HepG2 (cell line): Measurements from ENCODE around the gene IGFL1. TPM values are rescaled to one million over a fixed set of nuclear protein-coding genes. Genes with fewer than 3 reads are reported as not detected.

Experiments
- ATAC-seq: fragments of 200-7000 bp; cut with Tn5 transposase; 3 replicates; pipeline ENCODE4 v1.9.1; 2020; ENCODE audit warnings: mild to moderate bottlenecking, moderate library complexity
- BruUV-seq: library from RNA; stranded (reverse); fragments of 400-500 nt; replicated peaks from 2 replicates; lab custom pipeline; 2021; lab: Mats Ljungman, UMichigan
- CTCF ChIA-PET: fragments of 300-600 bp; formaldehyde crosslinking; extraction: SDS; loops from one replicate; lab custom pipeline; 2021; ENCODE audit warnings: low total read pairs, inconsistent platforms, low intra/inter-chr PET ratio; lab: Yijun Ruan, JAX
- POLR2A ChIA-PET: fragments of 350-600 bp; sonication (Branson Sonifier 250); formaldehyde crosslinking; loops from one replicate; lab custom pipeline; 2020; ENCODE audit warnings: antibody characterized with exemption, inconsistent platforms; lab: Yijun Ruan, JAX
- DNase-seq: peaks from one replicate; pipeline ENCODE4 v3.0.0-alpha.2; 2015; ENCODE audit warnings: low spot score
- FAIRE-seq: peaks from 3 replicates; lab custom pipeline; 2011; peaks lifted over from hg19 to GRCh38; lab: Jason Lieb, UNC
- H2AFZ ChIP-seq: one replicate; pipeline ENCODE4 v1.6.1; 2011; ENCODE audit warnings: low read length, inconsistent platforms
- H3K27ac ChIP-seq: fragments of 300-600 bp; 3 replicates; pipeline ENCODE4 v1.8.0; 2011; ENCODE audit warnings: mixed run types, mild to moderate bottlenecking, mixed read lengths, low read length, inconsistent platforms; ENCODE audit not compliant: insufficient read depth; ENCODE audit errors: extremely low read length
- H3K27me3 ChIP-seq, 2 experiments: fragments of 200-600 bp in 1 of 2; 2 replicates in 1 of 2; 3 replicates in 1 of 2; pipeline versions ENCODE4 v1.6.0 to v1.8.0; 2011; ENCODE audit warnings: low read length in 2 of 2, mild to moderate bottlenecking in 2 of 2, moderate library complexity in 2 of 2, inconsistent platforms in 1 of 2; ENCODE audit not compliant: insufficient read depth in 2 of 2, control insufficient read depth in 1 of 2
- H3K36me3 ChIP-seq, 2 experiments: fragments of 200-600 bp in 1 of 2; replicated peaks in 1 of 2; 2 replicates in 1 of 2; 3 replicates in 1 of 2; pipeline versions ENCODE4 v1.5.1 to v1.8.0; 2011; ENCODE audit warnings: low read length in 2 of 2, inconsistent platforms in 1 of 2; ENCODE audit not compliant: insufficient read depth in 2 of 2, control insufficient read depth in 1 of 2
- H3K4me1 ChIP-seq: 2 replicates; pipeline ENCODE4 v1.5.1; 2012; ENCODE audit warnings: low read length, inconsistent platforms; ENCODE audit not compliant: insufficient read depth
- H3K4me2 ChIP-seq: 2 replicates; pipeline ENCODE4 v1.6.0; 2011; ENCODE audit warnings: low read depth, low read length, inconsistent platforms
- H3K4me3 ChIP-seq, 3 experiments: fragments of 200-600 bp in 1 of 3; sonication (generic), shearing (Covaris generic) in 1 of 3; replicated peaks in 1 of 3; 2 replicates each; pipeline ENCODE4 v1.5.1; 2011 to 2016; ENCODE audit warnings: low read length in 3 of 3, inconsistent platforms in 2 of 3, low read depth in 2 of 3, mild to moderate bottlenecking in 2 of 3, control low read depth in 1 of 3, mixed read lengths in 1 of 3; ENCODE audit not compliant: insufficient read depth in 1 of 3
- H3K79me2 ChIP-seq: one replicate; pipeline ENCODE4 v1.6.1; 2011; ENCODE audit warnings: low read length, inconsistent platforms; ENCODE audit not compliant: insufficient read depth
- H3K9ac ChIP-seq: 2 replicates; pipeline ENCODE4 v1.6.0; 2011; ENCODE audit warnings: mild to moderate bottlenecking, low read depth, low read length, inconsistent platforms; ENCODE audit not compliant: insufficient read depth
- H3K9me3 ChIP-seq: 2 replicates; pipeline ENCODE4 v1.5.1; 2012; ENCODE audit warnings: mild to moderate bottlenecking, low read length
- H4K20me1 ChIP-seq: 2 replicates; pipeline ENCODE4 v1.6.0; 2011; ENCODE audit warnings: inconsistent platforms, mild to moderate bottlenecking, low read length, moderate library complexity; ENCODE audit not compliant: insufficient read depth
- AKNA ChIP-seq: sonication (generic); formaldehyde crosslinking; IDR thresholded peaks from 2 replicates; pipeline ENCODE4 v1.4.0; 2020; ENCODE audit warnings: missing genetic modification reagents, borderline replicate concordance
- ATF4 ChIP-seq, 2 experiments: fragments of 450-650 bp in 1 of 2; sonication (generic) in 1 of 2; formaldehyde crosslinking; IDR thresholded peaks; 2 replicates each; pipeline versions ENCODE4 v1.5.0 to v1.8.0; 2020 to 2022; ENCODE audit warnings: mild to moderate bottlenecking in 1 of 2, missing genetic modification reagents in 1 of 2
- ETV5 ChIP-seq: IDR thresholded peaks from 2 replicates; pipeline ENCODE4 v1.6.1; 2018; ENCODE audit warnings: missing biosample characterization, missing genetic modification reagents, inconsistent platforms, borderline replicate concordance
- IKZF5 ChIP-seq: IDR thresholded peaks from 2 replicates; pipeline ENCODE4 v1.6.1; 2018; ENCODE audit warnings: missing genetic modification reagents, mild to moderate bottlenecking, missing compliant biosample characterization
- NFE2L2 ChIP-seq: fragments of 150-350 bp; IDR thresholded peaks from 2 replicates; pipeline ENCODE4 v1.6.1; 2014; ENCODE audit warnings: low read length
- RAD21 ChIP-seq: fragments of 450-650 bp; formaldehyde crosslinking; IDR thresholded peaks from 2 replicates; pipeline ENCODE4 v1.5.0; 2020; ENCODE audit warnings: mild to moderate bottlenecking
- ZNF10 ChIP-seq: sonication (generic); formaldehyde crosslinking; IDR thresholded peaks from 2 replicates; pipeline ENCODE4 v1.4.0; 2020; ENCODE audit warnings: mild to moderate bottlenecking, low read depth, missing genetic modification reagents, borderline replicate concordance
- ZNF224 ChIP-seq: sonication (generic); formaldehyde crosslinking; IDR thresholded peaks from 2 replicates; pipeline ENCODE4 v1.5.0; 2020; ENCODE audit warnings: mild to moderate bottlenecking, missing genetic modification reagents
- ZNF335 ChIP-seq: sonication (generic); formaldehyde crosslinking; IDR thresholded peaks from 2 replicates; pipeline ENCODE4 v1.4.0; 2020; ENCODE audit warnings: missing genetic modification reagents
- ZNF713 ChIP-seq: sonication (generic); formaldehyde crosslinking; IDR thresholded peaks from 2 replicates; pipeline ENCODE4 v1.4.0; 2020; ENCODE audit warnings: mild to moderate bottlenecking, missing genetic modification reagents
- ZZZ3 ChIP-seq: sonication (generic); formaldehyde crosslinking; IDR thresholded peaks from 2 replicates; pipeline ENCODE4 v1.4.0; 2020; ENCODE audit warnings: missing genetic modification reagents, mild to moderate bottlenecking, borderline replicate concordance
- WGBS: methylation state at CpG from one replicate; pipeline ENCODE4 v1.1.6; 2017; ENCODE audit warnings: low lambda C conversion rate; 5-methylcytosine and 5-hydroxymethylcytosine counted together
- in situ Hi-C: cut with HindIII; loops from 2 replicates; pipeline ENCODE4 v1.10.0; 2017; ENCODE audit warnings: low pct_unique_long_range_greater_than_20kb; ENCODE audit not compliant: extremely low pct_ligation_motif_present
- intact Hi-C: fragments of 100-400 bp; cut with micrococcal nuclease; formaldehyde crosslinking; loops from one replicate; pipeline ENCODE4 v1.10.0; 2022; ENCODE audit not compliant: unreplicated experiment
- polyA plus RNA-seq, 8 experiments: library from polyadenylated mRNA; depleted of rRNA in 3 of 8; stranded (reverse) in 7 of 8; unstranded in 1 of 8; fragments of >200 nt; fragmentation: Illumina TruSeq in 4 of 8; extraction: Trizol in 4 of 8; gene quantifications; 2 replicates each; pipeline versions ENCODE4 v1.2.1 to v1.2.3, GENCODE V29; 2011 to 2016; ENCODE audit warnings: low read depth in 4 of 8, missing spikeins in 1 of 8, mixed read lengths in 1 of 8; ENCODE audit not compliant: insufficient read depth in 1 of 8
- total RNA-seq, 5 experiments: library from RNA; depleted of rRNA; stranded (reverse); fragments of >200 nt; fragmentation: Illumina TruSeq; extraction: Trizol; gene quantifications; 2 replicates each; pipeline ENCODE4 v1.2.3, GENCODE V29; 2016; ENCODE audit warnings: low read depth in 1 of 5

The IGFL1 gene
- total and polyA plus RNA-seq, 2 of the 13 experiments (the other 11 are each of a cell fraction or from before 2014, with no cell fraction given): not detected

GRCh38 chr19:46180701-46181387 lies 48.7 kb upstream of the IGFL1 start:
- Histone ChIP-seq H3K27me3 (peaks cover 0 to 7% of the 10 kb centered on the region in 2 experiments; a peak in 2 of 5 replicates), H3K9me3 (no peaks in the 10 kb centered on the region), H4K20me1 (no peaks in the 10 kb centered on the region), H3K9ac (no peak overlapping the region), H3K4me3 (no peak overlapping the region), H3K36me3 (no peaks in the 10 kb centered on the region), H2AFZ (no peak overlapping the region), H3K4me1 (no peaks in the 10 kb centered on the region), H3K79me2 (no peaks in the 10 kb centered on the region), H3K4me2 (no peak overlapping the region), H3K27ac (no peak overlapping the region)
- ChIA-PET CTCF (no interaction called here), POLR2A (no interaction called here)
- intact Hi-C loops (loop anchor here (10.0 kb wide), 1 partner anchor 84 kb away; no protein-coding TSS in a partner anchor), in situ Hi-C loops (no loop called here)
- FAIRE-seq (no peak), ATAC-seq (no peak), DNase-seq (no peak)
- 16% methylated on average over 5 of the region's 5 CpGs for WGBS
- no TSS peak for BruUV-seq
- TF ChIP-seq AKNA (CRISPR knock-in tag) (no peak), IKZF5 (CRISPR knock-in tag) (no peak), ETV5 (no peak), RAD21 (CRISPR knock-in tag) (no peak), ZNF10 (CRISPR knock-in tag) (no peak), ZNF713 (CRISPR knock-in tag) (no peak), ZNF335 (CRISPR knock-in tag) (no peak), ZZZ3 (CRISPR knock-in tag) (no peak), ZNF224 (CRISPR knock-in tag) (no peak), ATF4 (CRISPR knock-in tag; IDR thresholded peaks at IDR 0.05) (no peak), NFE2L2 (no peak)
